Ovary (tissue), 3 donors: ENCODE data around the gene FA2H.

Experiments
- EP300 ChIP-seq: sonication (generic); formaldehyde crosslinking; IDR thresholded peaks from one replicate; pipeline ENCODE4 v1.6.1; 2017; ENCODE audit warnings: antibody characterized with exemption
- POLR2A ChIP-seq: fragments of 450-650 bp; IDR thresholded peaks from one replicate; pipeline ENCODE4 v1.6.1; 2017; ENCODE audit warnings: antibody characterized with exemption, mild to moderate bottlenecking, moderate library complexity
- TF ChIP-seq, protein P1 (sequence below), 3 donors: fragments of 450-650 bp in 2 of 3; fragments of 200-600 bp in 1 of 3; IDR thresholded peaks; one replicate each; pipeline versions ENCODE4 v1.5.1 to v1.8.0; 2016 to 2022; ENCODE audit warnings: antibody characterized with exemption in 3 of 3, mild to moderate bottlenecking in 1 of 3
- donor health status: DM: no; HTN: no; CAD: no.

DNA sequence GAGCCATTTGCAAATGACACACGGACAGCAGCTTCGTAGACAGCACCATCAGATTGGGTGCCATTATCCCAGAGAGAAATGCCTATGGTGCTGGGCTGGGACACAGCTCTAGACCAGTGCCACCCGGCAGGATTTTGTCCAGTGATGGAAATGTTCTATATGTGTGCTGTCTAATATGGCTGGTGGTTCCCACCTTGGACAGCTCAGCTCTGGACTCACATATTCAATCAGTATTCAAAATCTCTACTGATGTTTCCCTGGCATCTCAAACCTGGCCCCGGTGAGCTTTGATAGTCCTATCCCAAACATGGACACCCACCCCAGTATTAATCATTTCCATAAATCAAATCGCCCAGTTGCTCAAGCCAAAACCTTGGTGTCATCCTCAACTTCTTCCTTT, 23.0 kb downstream of the FA2H start:
- no peak for TF ChIP-seq POLR2A
- TF ChIP-seq, protein P1, sequence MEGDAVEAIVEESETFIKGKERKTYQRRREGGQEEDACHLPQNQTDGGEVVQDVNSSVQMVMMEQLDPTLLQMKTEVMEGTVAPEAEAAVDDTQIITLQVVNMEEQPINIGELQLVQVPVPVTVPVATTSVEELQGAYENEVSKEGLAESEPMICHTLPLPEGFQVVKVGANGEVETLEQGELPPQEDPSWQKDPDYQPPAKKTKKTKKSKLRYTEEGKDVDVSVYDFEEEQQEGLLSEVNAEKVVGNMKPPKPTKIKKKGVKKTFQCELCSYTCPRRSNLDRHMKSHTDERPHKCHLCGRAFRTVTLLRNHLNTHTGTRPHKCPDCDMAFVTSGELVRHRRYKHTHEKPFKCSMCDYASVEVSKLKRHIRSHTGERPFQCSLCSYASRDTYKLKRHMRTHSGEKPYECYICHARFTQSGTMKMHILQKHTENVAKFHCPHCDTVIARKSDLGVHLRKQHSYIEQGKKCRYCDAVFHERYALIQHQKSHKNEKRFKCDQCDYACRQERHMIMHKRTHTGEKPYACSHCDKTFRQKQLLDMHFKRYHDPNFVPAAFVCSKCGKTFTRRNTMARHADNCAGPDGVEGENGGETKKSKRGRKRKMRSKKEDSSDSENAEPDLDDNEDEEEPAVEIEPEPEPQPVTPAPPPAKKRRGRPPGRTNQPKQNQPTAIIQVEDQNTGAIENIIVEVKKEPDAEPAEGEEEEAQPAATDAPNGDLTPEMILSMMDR (IDR thresholded peaks at IDR 0.05), result no peak
- no peak for TF ChIP-seq EP300
